ENCODE data around the gene MIB1.
"Not testable (repeated sequence)": the region's sequence is repeated elsewhere in the genome, so short reads cannot be mapped to it uniquely, and the experiment has no call there.

MIB1 gene

GRCh38 chr18:21786526-21786925, 45.9 kb downstream of the MIB1 start:
- H3K4me2 ChIP-seq (ENCODE audit: low read length) = no peak overlapping the region
- H3K4me3 ChIP-seq (ENCODE audit: low read length) = no peak overlapping the region
- H3K9me3 ChIP-seq (replicated peaks; ENCODE audit: low read length) = no peaks in the 10 kb centered on the region
- H3K27me3 ChIP-seq (ENCODE audit: control insufficient read depth, insufficient read depth, low read length) = no peaks in the 10 kb centered on the region
- H3K9ac ChIP-seq (ENCODE audit: low read depth, low read length) = no peak overlapping the region
- peaks cover 15% of the 10 kb centered on the region for H3K36me3 ChIP-seq (ENCODE audit: insufficient read depth, low read length)
- H3K4me1 ChIP-seq (ENCODE audit: control insufficient read depth, insufficient read depth, low read length) = no peaks in the 10 kb centered on the region

GRCh38 chr18:21796089-21796488, 55.5 kb downstream of the MIB1 start:
- not testable (repeated sequence) for H3K4me2 ChIP-seq (ENCODE audit: low read length); H3K9ac ChIP-seq (ENCODE audit: low read depth, low read length); H3K4me3 ChIP-seq (ENCODE audit: low read length); H3K9me3 ChIP-seq (replicated peaks; ENCODE audit: low read length); H3K4me1 ChIP-seq (ENCODE audit: control insufficient read depth, insufficient read depth, low read length); H3K27me3 ChIP-seq (ENCODE audit: control insufficient read depth, insufficient read depth, low read length); H3K36me3 ChIP-seq (ENCODE audit: insufficient read depth, low read length)

GRCh38 chr18:21798126-21798525, 57.5 kb downstream of the MIB1 start:
- no peak overlapping the region for H3K9ac ChIP-seq (ENCODE audit: low read depth, low read length)
- H3K27me3 ChIP-seq (ENCODE audit: control insufficient read depth, insufficient read depth, low read length) = no peaks in the 10 kb centered on the region
- H3K36me3 ChIP-seq (ENCODE audit: insufficient read depth, low read length) = peaks cover 3% of the 10 kb centered on the region
- no peaks in the 10 kb centered on the region for H3K4me1 ChIP-seq (ENCODE audit: control insufficient read depth, insufficient read depth, low read length)
- H3K4me3 ChIP-seq (ENCODE audit: low read length) = no peak overlapping the region
- no peaks in the 10 kb centered on the region for H3K9me3 ChIP-seq (replicated peaks; ENCODE audit: low read length)
- H3K4me2 ChIP-seq (ENCODE audit: low read length) = no peak overlapping the region

GRCh38 chr18:21799721-21800120, 59.1 kb downstream of the MIB1 start:
- Histone ChIP-seq H3K9me3 (replicated peaks; ENCODE audit: low read length) (no peaks in the 10 kb centered on the region), H3K4me2 (ENCODE audit: low read length) (no peak overlapping the region), H3K4me3 (ENCODE audit: low read length) (no peak overlapping the region), H3K4me1 (ENCODE audit: control insufficient read depth, insufficient read depth, low read length) (no peaks in the 10 kb centered on the region), H3K36me3 (ENCODE audit: insufficient read depth, low read length) (peaks cover 11% of the 10 kb centered on the region), H3K9ac (ENCODE audit: low read depth, low read length) (no peak overlapping the region), H3K27me3 (ENCODE audit: control insufficient read depth, insufficient read depth, low read length) (no peaks in the 10 kb centered on the region)

- H3K9ac ChIP-seq (ENCODE audit: low read depth, low read length) = no peak overlapping the region
- H3K4me1 ChIP-seq (ENCODE audit: control insufficient read depth, insufficient read depth, low read length) = no peaks in the 10 kb centered on the region
- H3K4me2 ChIP-seq (ENCODE audit: low read length) = no peak overlapping the region
- H3K36me3 ChIP-seq (ENCODE audit: insufficient read depth, low read length) = peaks cover 11% of the 10 kb centered on the region
- H3K27me3 ChIP-seq (ENCODE audit: control insufficient read depth, insufficient read depth, low read length) = no peaks in the 10 kb centered on the region
- H3K9me3 ChIP-seq (replicated peaks; ENCODE audit: low read length) = no peaks in the 10 kb centered on the region
- H3K4me3 ChIP-seq (ENCODE audit: low read length) = no peak overlapping the region
Observed at GRCh38 chr18:21803495-21803894, 62.9 kb downstream of the MIB1 start.

- Histone ChIP-seq H3K9ac (ENCODE audit: low read depth, low read length) (no peak overlapping the region), H3K9me3 (replicated peaks; ENCODE audit: low read length) (no peaks in the 10 kb centered on the region), H3K36me3 (ENCODE audit: insufficient read depth, low read length) (peaks cover 22% of the 10 kb centered on the region), H3K4me3 (ENCODE audit: low read length) (no peak overlapping the region), H3K4me1 (ENCODE audit: control insufficient read depth, insufficient read depth, low read length) (no peaks in the 10 kb centered on the region), H3K27me3 (ENCODE audit: control insufficient read depth, insufficient read depth, low read length) (no peaks in the 10 kb centered on the region), H3K4me2 (ENCODE audit: low read length) (no peak overlapping the region)
Observed at GRCh38 chr18:21805771-21806366, 65.3 kb downstream of the MIB1 start.

GRCh38 chr18:21808185-21808584, 67.6 kb downstream of the MIB1 start:
- H3K9me3 ChIP-seq (replicated peaks; ENCODE audit: low read length) = no peaks in the 10 kb centered on the region
- peaks cover 22% of the 10 kb centered on the region for H3K36me3 ChIP-seq (ENCODE audit: insufficient read depth, low read length)
- no peak overlapping the region for H3K9ac ChIP-seq (ENCODE audit: low read depth, low read length)
- H3K4me2 ChIP-seq (ENCODE audit: low read length) = no peak overlapping the region
- no peak overlapping the region for H3K4me3 ChIP-seq (ENCODE audit: low read length)
- H3K27me3 ChIP-seq (ENCODE audit: control insufficient read depth, insufficient read depth, low read length) = no peaks in the 10 kb centered on the region
- H3K4me1 ChIP-seq (ENCODE audit: control insufficient read depth, insufficient read depth, low read length) = no peaks in the 10 kb centered on the region

GRCh38 chr18:21809725-21810124, 69.1 kb downstream of the MIB1 start:
- Histone ChIP-seq H3K27me3 (ENCODE audit: control insufficient read depth, insufficient read depth, low read length) (no peaks in the 10 kb centered on the region), H3K9me3 (replicated peaks; ENCODE audit: low read length) (no peaks in the 10 kb centered on the region), H3K9ac (ENCODE audit: low read depth, low read length) (no peak overlapping the region), H3K4me3 (ENCODE audit: low read length) (no peak overlapping the region), H3K36me3 (ENCODE audit: insufficient read depth, low read length) (peaks cover 13% of the 10 kb centered on the region), H3K4me2 (ENCODE audit: low read length) (no peak overlapping the region), H3K4me1 (ENCODE audit: control insufficient read depth, insufficient read depth, low read length) (no peaks in the 10 kb centered on the region)

- Histone ChIP-seq H3K9me3 (replicated peaks; ENCODE audit: low read length) (no peaks in the 10 kb centered on the region), H3K4me1 (ENCODE audit: control insufficient read depth, insufficient read depth, low read length) (no peaks in the 10 kb centered on the region), H3K4me2 (ENCODE audit: low read length) (no peak overlapping the region), H3K27me3 (ENCODE audit: control insufficient read depth, insufficient read depth, low read length) (no peaks in the 10 kb centered on the region), H3K4me3 (ENCODE audit: low read length) (no peak overlapping the region), H3K36me3 (ENCODE audit: insufficient read depth, low read length) (peaks cover 19% of the 10 kb centered on the region), H3K9ac (ENCODE audit: low read depth, low read length) (no peak overlapping the region)
Observed at GRCh38 chr18:21815101-21815500, 74.5 kb downstream of the MIB1 start.

GRCh38 chr18:21820033-21820810, 79.6 kb downstream of the MIB1 start:
- H3K4me2 ChIP-seq (ENCODE audit: low read length) = no peak overlapping the region
- peaks cover 13% of the 10 kb centered on the region for H3K36me3 ChIP-seq (ENCODE audit: insufficient read depth, low read length)
- H3K9ac ChIP-seq (ENCODE audit: low read depth, low read length) = no peak overlapping the region
- H3K4me3 ChIP-seq (ENCODE audit: low read length) = no peak overlapping the region
- no peaks in the 10 kb centered on the region for H3K9me3 ChIP-seq (replicated peaks; ENCODE audit: low read length)
- no peaks in the 10 kb centered on the region for H3K4me1 ChIP-seq (ENCODE audit: control insufficient read depth, insufficient read depth, low read length)
- no peaks in the 10 kb centered on the region for H3K27me3 ChIP-seq (ENCODE audit: control insufficient read depth, insufficient read depth, low read length)

- Histone ChIP-seq H3K27me3 (ENCODE audit: control insufficient read depth, insufficient read depth, low read length) (no peaks in the 10 kb centered on the region), H3K9ac (ENCODE audit: low read depth, low read length) (no peak overlapping the region), H3K4me1 (ENCODE audit: control insufficient read depth, insufficient read depth, low read length) (peaks cover 3% of the 10 kb centered on the region), H3K9me3 (replicated peaks; ENCODE audit: low read length) (no peaks in the 10 kb centered on the region), H3K4me2 (ENCODE audit: low read length) (no peak overlapping the region), H3K36me3 (ENCODE audit: insufficient read depth, low read length) (peaks cover 8% of the 10 kb centered on the region), H3K4me3 (ENCODE audit: low read length) (no peak overlapping the region)
Observed at GRCh38 chr18:21820811-21821143, 80.2 kb downstream of the MIB1 start.

GRCh38 chr18:21823848-21824247, 83.3 kb downstream of the MIB1 start:
- Histone ChIP-seq H3K9me3 (replicated peaks; ENCODE audit: low read length) (no peaks in the 10 kb centered on the region), H3K4me2 (ENCODE audit: low read length) (no peak overlapping the region), H3K4me3 (ENCODE audit: low read length) (no peak overlapping the region), H3K27me3 (ENCODE audit: control insufficient read depth, insufficient read depth, low read length) (no peaks in the 10 kb centered on the region), H3K36me3 (ENCODE audit: insufficient read depth, low read length) (peaks cover 6% of the 10 kb centered on the region), H3K9ac (ENCODE audit: low read depth, low read length) (no peak overlapping the region), H3K4me1 (ENCODE audit: control insufficient read depth, insufficient read depth, low read length) (peaks cover 13% of the 10 kb centered on the region)
